ENCODE results near the gene WWP2. TPM values are rescaled to one million over a fixed set of nuclear protein-coding genes. Genes with fewer than 3 reads are reported as not detected.

The WWP2 gene
- polyA plus RNA-seq, 1 donor from 2014 or later, result 11.9 TPM

DNA sequence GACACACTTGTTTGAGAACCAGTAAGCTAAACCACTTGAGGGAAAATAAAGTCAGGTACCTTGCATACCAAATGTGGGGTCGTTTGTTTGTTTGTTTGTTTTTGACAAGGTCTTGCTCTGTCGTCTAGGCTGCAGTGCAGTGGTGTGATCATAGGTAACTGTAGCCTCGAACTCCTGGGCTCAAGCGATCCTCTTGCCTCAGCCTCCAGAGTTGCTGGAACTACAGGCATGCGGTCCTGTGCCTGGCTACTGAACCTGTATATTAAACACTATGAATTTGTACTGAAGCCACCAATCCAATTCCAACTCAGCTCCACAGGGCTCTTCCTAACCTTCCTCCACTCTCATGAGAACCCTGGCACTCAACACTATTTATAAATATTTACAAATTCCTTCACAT is 51.9 kb downstream of the WWP2 start:
- Histone ChIP-seq H3K9ac (ENCODE audit: low read length) (no peak overlapping the region), H3K4me2 (ENCODE audit: low read length) (no peak overlapping the region), H3K9me2 (ENCODE audit: insufficient read depth, low read length) (no peaks in the 10 kb centered on the region), H3K79me2 (replicated peaks; ENCODE audit: insufficient read depth, low read length) (no peaks in the 10 kb centered on the region), H3K27me3 (ENCODE audit: insufficient read depth, low read depth, low read length) (no peaks in the 10 kb centered on the region), H3F3A (ENCODE audit: insufficient read depth, low read length, poor library complexity, severe bottlenecking) (no peaks in the 10 kb centered on the region), H4K20me1 (ENCODE audit: insufficient read depth) (no peaks in the 10 kb centered on the region), H2AFZ (ENCODE audit: low read depth, low read length) (no peak overlapping the region), H3K27ac (ENCODE audit: low read length) (no peak overlapping the region), H3K36me3 (ENCODE audit: insufficient read depth, low read length) (no peaks in the 10 kb centered on the region), H3K9me3 (ENCODE audit: low read length) (no peaks in the 10 kb centered on the region), H3K4me3 (ENCODE audit: low read length) (no peak overlapping the region)
- TF ChIP-seq TAF1 (IDR thresholded peaks at IDR 0.05; ENCODE audit: low read depth) (no peak), EP300 (conservative IDR thresholded peaks at IDR 0.05; ENCODE audit: poor library complexity, severe bottlenecking) (no peak), MXI1 (conservative IDR thresholded peaks at IDR 0.05; ENCODE audit: poor library complexity, severe bottlenecking) (no peak), SMC3 (conservative IDR thresholded peaks at IDR 0.05; ENCODE audit: poor library complexity) (no peak), EZH2 (IDR thresholded peaks at IDR 0.05; ENCODE audit: borderline replicate concordance, insufficient read depth, low read length, poor library complexity, severe bottlenecking) (no peak), REST (IDR thresholded peaks at IDR 0.05; ENCODE audit: borderline replicate concordance) (no peak), POLR2AphosphoS5 (IDR thresholded peaks at IDR 0.05) (no peak), RAD21 (conservative IDR thresholded peaks at IDR 0.05) (no peak)
- TF ChIP-seq, protein P1, sequence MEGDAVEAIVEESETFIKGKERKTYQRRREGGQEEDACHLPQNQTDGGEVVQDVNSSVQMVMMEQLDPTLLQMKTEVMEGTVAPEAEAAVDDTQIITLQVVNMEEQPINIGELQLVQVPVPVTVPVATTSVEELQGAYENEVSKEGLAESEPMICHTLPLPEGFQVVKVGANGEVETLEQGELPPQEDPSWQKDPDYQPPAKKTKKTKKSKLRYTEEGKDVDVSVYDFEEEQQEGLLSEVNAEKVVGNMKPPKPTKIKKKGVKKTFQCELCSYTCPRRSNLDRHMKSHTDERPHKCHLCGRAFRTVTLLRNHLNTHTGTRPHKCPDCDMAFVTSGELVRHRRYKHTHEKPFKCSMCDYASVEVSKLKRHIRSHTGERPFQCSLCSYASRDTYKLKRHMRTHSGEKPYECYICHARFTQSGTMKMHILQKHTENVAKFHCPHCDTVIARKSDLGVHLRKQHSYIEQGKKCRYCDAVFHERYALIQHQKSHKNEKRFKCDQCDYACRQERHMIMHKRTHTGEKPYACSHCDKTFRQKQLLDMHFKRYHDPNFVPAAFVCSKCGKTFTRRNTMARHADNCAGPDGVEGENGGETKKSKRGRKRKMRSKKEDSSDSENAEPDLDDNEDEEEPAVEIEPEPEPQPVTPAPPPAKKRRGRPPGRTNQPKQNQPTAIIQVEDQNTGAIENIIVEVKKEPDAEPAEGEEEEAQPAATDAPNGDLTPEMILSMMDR (IDR thresholded peaks at IDR 0.05; ENCODE audit: poor library complexity, severe bottlenecking), result no peak

GRCh38 chr16:69814561-69814960 is 52.4 kb downstream of the WWP2 start:
- H3K27ac ChIP-seq (ENCODE audit: low read length), result no peak overlapping the region

More at GRCh38 chr16:69814561-69814960, 52.4 kb downstream of the WWP2 start:
- TF ChIP-seq EP300 (conservative IDR thresholded peaks at IDR 0.05; ENCODE audit: poor library complexity, severe bottlenecking) (no peak), POLR2AphosphoS5 (IDR thresholded peaks at IDR 0.05) (no peak), EZH2 (IDR thresholded peaks at IDR 0.05; ENCODE audit: borderline replicate concordance, insufficient read depth, low read length, poor library complexity, severe bottlenecking) (no peak), MXI1 (conservative IDR thresholded peaks at IDR 0.05; ENCODE audit: poor library complexity, severe bottlenecking) (no peak), SMC3 (conservative IDR thresholded peaks at IDR 0.05; ENCODE audit: poor library complexity) (no peak), REST (IDR thresholded peaks at IDR 0.05; ENCODE audit: borderline replicate concordance) (no peak), RAD21 (conservative IDR thresholded peaks at IDR 0.05) (no peak)
- TF ChIP-seq, protein P1 (IDR thresholded peaks at IDR 0.05; ENCODE audit: poor library complexity, severe bottlenecking), result no peak
- H3K9ac ChIP-seq (ENCODE audit: low read length), result no peak overlapping the region
- no peak overlapping the region for H2AFZ ChIP-seq (ENCODE audit: low read depth, low read length)
- H3K79me2 ChIP-seq (replicated peaks; ENCODE audit: insufficient read depth, low read length), result no peaks in the 10 kb centered on the region
- H4K20me1 ChIP-seq (ENCODE audit: insufficient read depth), result no peaks in the 10 kb centered on the region
- no peaks in the 10 kb centered on the region for H3K36me3 ChIP-seq (ENCODE audit: insufficient read depth, low read length)
- no peak overlapping the region for H3K4me3 ChIP-seq (ENCODE audit: low read length)
- no peaks in the 10 kb centered on the region for H3F3A ChIP-seq (ENCODE audit: insufficient read depth, low read length, poor library complexity, severe bottlenecking)
- no peaks in the 10 kb centered on the region for H3K9me2 ChIP-seq (ENCODE audit: insufficient read depth, low read length)
- no peaks in the 10 kb centered on the region for H3K9me3 ChIP-seq (ENCODE audit: low read length)
- H3K27me3 ChIP-seq (ENCODE audit: insufficient read depth, low read depth, low read length), result no peaks in the 10 kb centered on the region
- H3K4me2 ChIP-seq (ENCODE audit: low read length), result no peak overlapping the region
